SU-DHL-6 (cell line): ENCODE measurements around the gene HSPA5.
"Not testable (repeated sequence)": the region's sequence is repeated elsewhere in the genome, so short reads cannot be mapped to it uniquely, and the experiment has no call there.

Source experiments
- H2AFZ ChIP-seq: fragments of 200-600 bp; sonication (generic); 2 replicates; pipeline ENCODE4 v1.6.1; 2014; ENCODE audit warnings: low read depth, mild to moderate bottlenecking, moderate library complexity, mixed read lengths, antibody characterized with exemption, low read length; ENCODE audit not compliant: severe bottlenecking
- H3F3A ChIP-seq: fragments of 200-600 bp; shearing (Covaris generic); 2 replicates; pipeline ENCODE4 v1.6.0; 2016; ENCODE audit warnings: antibody characterized with exemption, mild to moderate bottlenecking; ENCODE audit not compliant: insufficient read depth
- H3K27ac ChIP-seq: fragments of 200-600 bp; sonication (generic); 2 replicates; pipeline ENCODE4 v1.5.1; 2016; ENCODE audit warnings: low read depth, mild to moderate bottlenecking, low read length, moderate library complexity, mixed read lengths
- H3K27me3 ChIP-seq: fragments of 200-600 bp; sonication (generic), shearing (Covaris generic); 2 replicates; pipeline ENCODE4 v1.6.0; 2014; ENCODE audit warnings: mild to moderate bottlenecking, low read length
- H3K36me3 ChIP-seq: fragments of 200-600 bp; sonication (generic); 2 replicates; pipeline ENCODE4 v1.6.1; 2014; ENCODE audit warnings: mild to moderate bottlenecking, low read length, mixed read lengths
- H3K4me2 ChIP-seq: fragments of 300-600, 200-600 bp; shearing (Covaris generic), sonication (generic); 2 replicates; pipeline ENCODE4 v1.6.0; 2014; ENCODE audit warnings: low read length, low read depth, mild to moderate bottlenecking; ENCODE audit not compliant: poor library complexity, severe bottlenecking
- H3K4me3 ChIP-seq: fragments of 200-600 bp; sonication (generic); 2 replicates; pipeline ENCODE4 v1.5.1; 2014; ENCODE audit warnings: antibody characterized with exemption, low read length, mild to moderate bottlenecking, mixed read lengths; ENCODE audit not compliant: insufficient read depth, poor library complexity, severe bottlenecking
- H3K79me2 ChIP-seq: fragments of 200-600 bp; sonication (generic); 2 replicates; pipeline ENCODE4 v1.6.1; 2014; ENCODE audit warnings: mild to moderate bottlenecking, low read length, moderate library complexity; ENCODE audit not compliant: insufficient read depth
- H3K9ac ChIP-seq: fragments of 200-600 bp; sonication (generic); 2 replicates; pipeline ENCODE4 v1.7.0; 2014; ENCODE audit warnings: mild to moderate bottlenecking, low read length
- H3K9me2 ChIP-seq: fragments of 200-600 bp; sonication (generic); replicated peaks from 2 replicates; pipeline ENCODE4 v1.6.1; 2014; ENCODE audit warnings: low read length; ENCODE audit not compliant: insufficient read depth
- H3K9me3 ChIP-seq: fragments of 200-600 bp; sonication (generic); 2 replicates; pipeline ENCODE4 v1.6.1; 2014; ENCODE audit warnings: low read length, mixed read lengths; ENCODE audit not compliant: insufficient read depth
- H4K20me1 ChIP-seq: fragments of 200-600 bp; sonication (generic); 2 replicates; pipeline ENCODE4 v1.6.1; 2014; ENCODE audit warnings: low read depth, mild to moderate bottlenecking, antibody characterized with exemption, low read length, moderate library complexity, mixed read lengths
- EZH2phosphoT487 ChIP-seq: fragments of 200-600 bp; sonication (generic), shearing (Covaris generic); conservative IDR thresholded peaks from 2 replicates; pipeline ENCODE4 v1.6.1; 2018; ENCODE audit warnings: mild to moderate bottlenecking, antibody characterized with exemption, low read length, moderate library complexity, mixed read lengths
- TF ChIP-seq, protein P1 (sequence below): fragments of 200-600 bp; sonication (generic); IDR thresholded peaks from one replicate; pipeline ENCODE4 v1.5.1; 2017; ENCODE audit warnings: antibody characterized with exemption, mild to moderate bottlenecking, low read length, moderate library complexity; ENCODE audit not compliant: insufficient read depth, poor library complexity, severe bottlenecking

The HSPA5 gene

DNA sequence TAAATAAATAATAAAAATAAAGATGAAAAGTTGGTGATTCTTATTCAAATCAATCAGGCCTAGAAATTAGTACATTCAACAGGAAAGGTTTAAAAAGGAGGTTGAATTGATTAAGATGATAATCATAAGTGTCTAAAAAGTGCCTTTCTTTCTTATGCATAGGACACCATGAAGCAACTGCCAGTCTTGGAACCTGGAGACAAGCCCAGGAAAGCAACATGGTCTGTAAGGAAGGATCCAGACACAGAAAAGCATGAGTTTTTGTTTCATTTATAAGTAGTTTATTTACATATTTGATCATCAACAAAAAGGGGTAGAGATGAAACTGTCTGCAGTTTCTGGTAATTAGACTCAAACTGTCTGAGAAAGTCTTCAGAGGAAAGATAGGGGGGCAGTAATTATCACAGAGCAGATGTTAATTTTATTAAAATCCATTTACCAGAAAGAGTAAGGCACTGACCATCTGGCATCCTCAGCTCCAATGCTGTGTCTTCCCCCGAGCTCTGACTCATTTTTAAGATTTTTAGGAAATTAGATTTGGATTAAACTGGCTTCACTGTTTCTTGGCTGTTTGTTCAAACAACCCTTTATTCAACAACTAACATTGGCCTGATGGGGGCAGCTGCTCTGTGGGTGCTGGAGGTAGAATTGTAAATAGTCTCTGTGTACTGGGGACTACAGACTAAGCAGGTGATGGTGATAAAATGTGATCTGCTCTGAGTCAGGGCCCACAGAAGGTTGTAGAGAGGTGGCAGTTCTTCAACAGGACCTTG, 38.1 kb downstream of the HSPA5 start:
- no peak overlapping the region for H3K27ac ChIP-seq
- H3K36me3 ChIP-seq, result 0 out of 2 replicates have a peak, but pooled peaks cover 3% of the 10 kb centered on the region
- no peak overlapping the region for H3K4me2 ChIP-seq
- no peaks in the 10 kb centered on the region for H3K9me3 ChIP-seq
- no peaks in the 10 kb centered on the region for H3F3A ChIP-seq
- no peaks in the 10 kb centered on the region for H3K27me3 ChIP-seq
- H3K4me3 ChIP-seq, result no peak overlapping the region
- H3K79me2 ChIP-seq, result peaks cover 9% of the 10 kb centered on the region; the same call in 1 of the 2 replicates
- H4K20me1 ChIP-seq, result no peaks in the 10 kb centered on the region
- no peak overlapping the region for H3K9ac ChIP-seq
- TF ChIP-seq, protein P1, sequence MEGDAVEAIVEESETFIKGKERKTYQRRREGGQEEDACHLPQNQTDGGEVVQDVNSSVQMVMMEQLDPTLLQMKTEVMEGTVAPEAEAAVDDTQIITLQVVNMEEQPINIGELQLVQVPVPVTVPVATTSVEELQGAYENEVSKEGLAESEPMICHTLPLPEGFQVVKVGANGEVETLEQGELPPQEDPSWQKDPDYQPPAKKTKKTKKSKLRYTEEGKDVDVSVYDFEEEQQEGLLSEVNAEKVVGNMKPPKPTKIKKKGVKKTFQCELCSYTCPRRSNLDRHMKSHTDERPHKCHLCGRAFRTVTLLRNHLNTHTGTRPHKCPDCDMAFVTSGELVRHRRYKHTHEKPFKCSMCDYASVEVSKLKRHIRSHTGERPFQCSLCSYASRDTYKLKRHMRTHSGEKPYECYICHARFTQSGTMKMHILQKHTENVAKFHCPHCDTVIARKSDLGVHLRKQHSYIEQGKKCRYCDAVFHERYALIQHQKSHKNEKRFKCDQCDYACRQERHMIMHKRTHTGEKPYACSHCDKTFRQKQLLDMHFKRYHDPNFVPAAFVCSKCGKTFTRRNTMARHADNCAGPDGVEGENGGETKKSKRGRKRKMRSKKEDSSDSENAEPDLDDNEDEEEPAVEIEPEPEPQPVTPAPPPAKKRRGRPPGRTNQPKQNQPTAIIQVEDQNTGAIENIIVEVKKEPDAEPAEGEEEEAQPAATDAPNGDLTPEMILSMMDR, result no peak
- TF ChIP-seq EZH2phosphoT487, result no peak
- H3K9me2 ChIP-seq, result no peaks in the 10 kb centered on the region
- no peak overlapping the region for H2AFZ ChIP-seq

DNA sequence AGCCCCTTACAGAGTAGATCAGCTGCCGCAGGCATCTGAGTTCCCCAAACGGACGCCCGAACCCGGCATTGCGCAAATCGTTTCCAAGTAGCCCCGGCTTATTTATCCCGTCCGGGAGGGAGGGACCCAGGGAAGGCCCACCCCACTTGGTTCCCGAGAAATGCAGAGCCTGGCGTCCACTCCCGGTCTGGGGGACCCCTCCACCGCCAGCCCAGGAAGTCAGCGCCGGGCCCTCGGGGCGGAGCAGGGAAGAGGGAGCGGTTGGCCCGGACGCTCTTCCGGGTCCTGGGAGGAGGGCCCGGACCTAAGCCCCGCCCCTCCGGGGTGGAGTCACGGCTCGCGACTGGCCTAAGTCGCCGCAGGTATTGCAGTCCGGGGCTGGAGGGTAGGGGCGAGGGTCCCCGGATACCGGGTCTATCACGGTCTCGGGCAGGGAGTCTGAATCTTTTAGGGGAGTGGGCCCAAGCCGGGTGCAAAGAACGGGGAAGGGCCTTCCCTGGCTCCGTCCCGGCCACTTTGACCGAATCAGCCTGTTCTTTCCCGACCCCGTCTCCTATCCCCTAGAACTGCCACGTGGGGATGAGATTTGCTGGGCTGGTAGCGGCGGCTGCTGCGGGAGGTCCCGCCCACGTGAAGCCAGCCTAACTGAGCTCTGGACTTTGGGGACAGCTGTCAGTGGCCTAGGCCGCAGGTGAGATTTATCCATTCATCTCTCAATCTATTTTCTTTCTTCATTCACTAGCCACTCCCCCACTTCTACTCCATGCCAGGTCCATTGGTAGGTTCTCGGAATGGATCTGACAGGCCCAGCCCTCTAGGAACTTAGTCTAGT, 40.7 kb downstream of the HSPA5 start, which contains the start of gene RABEPK:
Gene RABEPK, plus strand, starts transcription at position 327 of the 832 bp plus-strand sequence. CDS start 2,472 bp downstream, outside the sequence.
- Histone ChIP-seq H3K9ac (peak within 1 kb of the TSS; percentile 65), H3K4me3 (peak within 1 kb of the TSS; percentile 88), H3K4me2 (peak within 1 kb of the TSS; percentile 91), H2AFZ (peak within 1 kb of the TSS; percentile 94), H3F3A (no peaks in the 10 kb centered on the region), H3K27me3 (no peaks in the 10 kb centered on the region), H3K36me3 (0 out of 2 replicates have a peak, but pooled peaks cover 3% of the 10 kb centered on the region), H3K79me2 (peaks cover 9% of the 10 kb centered on the region; the same call in 1 of the 2 replicates), H3K27ac (peak within 1 kb of the TSS; percentile 56), H4K20me1 (no peaks in the 10 kb centered on the region), H3K9me3 (no peaks in the 10 kb centered on the region), H3K9me2 (no peaks in the 10 kb centered on the region)
- TF ChIP-seq, protein P1, result no peak
- no peak for TF ChIP-seq EZH2phosphoT487

DNA sequence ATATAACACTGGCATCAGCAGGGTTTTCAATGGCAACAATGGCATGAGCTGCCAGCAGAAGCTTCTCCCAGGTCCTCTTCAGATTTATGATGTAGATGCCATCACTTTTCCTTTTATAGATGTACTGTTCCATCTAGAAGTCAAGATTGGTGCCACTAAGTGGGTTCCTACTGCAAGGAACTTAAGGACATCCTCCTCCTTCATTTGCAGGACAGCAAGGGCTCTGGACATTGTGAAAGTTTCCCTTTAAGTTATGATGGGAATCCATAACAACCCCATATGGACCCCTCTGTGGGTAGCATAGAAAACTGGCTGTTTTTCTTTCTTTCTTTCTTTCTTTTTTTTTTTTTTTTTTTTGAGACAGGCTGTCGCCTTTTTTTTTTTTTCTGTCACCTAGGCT, 45.6 kb downstream of the HSPA5 start:
- not testable (repeated sequence) for H3K9me2 ChIP-seq, H3K9ac ChIP-seq, H3K27me3 ChIP-seq, H2AFZ ChIP-seq, H3K27ac ChIP-seq, H3K4me3 ChIP-seq, H3K9me3 ChIP-seq, H3F3A ChIP-seq, H3K79me2 ChIP-seq, H4K20me1 ChIP-seq, H3K4me2 ChIP-seq, H3K36me3 ChIP-seq

DNA sequence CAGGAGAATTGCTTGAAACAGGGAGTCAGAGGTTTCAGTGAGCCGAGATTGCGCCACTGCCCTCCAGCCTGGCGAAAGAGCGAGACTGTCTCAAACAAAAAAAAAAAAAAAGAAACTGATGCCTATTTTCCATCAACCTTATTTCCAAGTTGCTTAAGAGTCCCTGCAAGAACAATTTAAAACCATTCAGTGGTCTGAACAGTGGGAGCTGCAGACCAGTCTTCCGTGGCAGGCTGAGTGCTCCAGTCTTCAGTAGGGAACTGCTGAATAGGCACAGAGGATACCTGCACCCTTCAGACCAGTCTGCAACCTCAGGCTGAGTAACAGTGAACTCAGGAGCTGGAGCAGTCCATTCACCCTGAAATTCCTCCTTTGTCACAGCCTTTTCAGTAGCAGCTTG, 46.7 kb downstream of the HSPA5 start:
- H3K9me2 ChIP-seq, H4K20me1 ChIP-seq, H3K79me2 ChIP-seq, H3K36me3 ChIP-seq, H3K9ac ChIP-seq, H3K9me3 ChIP-seq, H3K27ac ChIP-seq, H3F3A ChIP-seq, H3K27me3 ChIP-seq, H2AFZ ChIP-seq, H3K4me3 ChIP-seq, H3K4me2 ChIP-seq: not testable (repeated sequence)
